Colonic mucosa (tissue), 4 donors: ENCODE measurements around the gene FFAR1. TPM values are rescaled to one million over a fixed set of nuclear protein-coding genes. Genes with fewer than 3 reads are reported as not detected.

Source experiments
- DNase-seq: peaks from one replicate; pipeline ENCODE4 v3.0.0-alpha.2; 2020
- H3K27ac ChIP-seq: fragments of 200-600 bp; one replicate; pipeline ENCODE4 v1.8.0; 2021
- H3K27me3 ChIP-seq: fragments of 200-600 bp; one replicate; pipeline ENCODE4 v1.8.0; 2021
- H3K36me3 ChIP-seq: fragments of 200-600 bp; one replicate; pipeline ENCODE4 v1.8.0; 2021
- H3K4me1 ChIP-seq: fragments of 200-600 bp; one replicate; pipeline ENCODE4 v1.8.0; 2021; ENCODE audit warnings: mild to moderate bottlenecking
- H3K4me3 ChIP-seq: fragments of 200-600 bp; one replicate; pipeline ENCODE4 v1.8.0; 2021
- H3K9ac ChIP-seq, 2 donors: one replicate each; pipeline ENCODE4 v1.7.0; 2013; ENCODE audit warnings: control low read depth in 2 of 2, low read depth in 2 of 2, low read length in 2 of 2
- H3K9me3 ChIP-seq: fragments of 200-600 bp; one replicate; pipeline ENCODE4 v1.8.0; 2021
- intact Hi-C: fragments of 100-400 bp; cut with DNase I; formaldehyde crosslinking; loops from one replicate; pipeline ENCODE4 v1.14.1; 2022
- total RNA-seq, 2 donors: library from RNA; stranded (reverse); fragmentation: NEBNext Ultra II Directional in 1 of 2; extraction: Animal tissue kit (Norgen Biotek cat#: 25700) in 1 of 2; gene quantifications; one replicate each; pipeline ENCODE4 v1.2.1, GENCODE V29; 2021
- TF ChIP-seq, protein P1 (sequence below): fragments of 200-600 bp; IDR thresholded peaks from one replicate; pipeline ENCODE4 v1.8.0; 2022; ENCODE audit warnings: antibody characterized with exemption, mild to moderate bottlenecking
- donor health status: healthy.
- donor health status: DM: no; HTN: no; CAD: no.
- donor health status: DM: no; HTN: no; CAD: no.

Gene FFAR1
- total RNA-seq, 2 donors from 2014 or later: not detected

DNA sequence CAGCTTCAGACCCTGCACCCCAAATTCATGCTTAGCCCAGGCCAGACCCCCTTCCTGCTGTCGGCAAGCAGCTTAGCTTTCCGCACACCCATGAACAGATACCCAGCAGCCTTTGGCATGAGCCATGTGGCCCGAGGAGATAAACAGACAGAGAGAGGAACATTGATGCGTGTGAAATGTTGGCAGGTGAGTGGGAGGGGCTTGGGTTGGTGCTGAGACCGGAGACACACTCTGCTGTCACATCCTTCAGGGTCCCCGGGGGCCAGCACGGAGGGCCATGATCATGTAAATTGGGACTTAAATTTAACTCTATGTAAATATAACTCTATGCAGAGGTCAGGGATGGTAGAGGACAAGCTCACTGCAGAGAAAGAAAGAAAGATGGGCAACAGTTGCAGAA lies 17.2 kb upstream of the FFAR1 start:
- Histone ChIP-seq H3K9ac (no peak overlapping the region), H3K27ac (no peak overlapping the region), H3K36me3 (no peaks in the 10 kb centered on the region), H3K4me3 (no peak overlapping the region), H3K9me3 (no peaks in the 10 kb centered on the region), H3K27me3 (no peaks in the 10 kb centered on the region), H3K4me1 (no peaks in the 10 kb centered on the region)
- intact Hi-C loops: no loop called here
- TF ChIP-seq, protein P1, sequence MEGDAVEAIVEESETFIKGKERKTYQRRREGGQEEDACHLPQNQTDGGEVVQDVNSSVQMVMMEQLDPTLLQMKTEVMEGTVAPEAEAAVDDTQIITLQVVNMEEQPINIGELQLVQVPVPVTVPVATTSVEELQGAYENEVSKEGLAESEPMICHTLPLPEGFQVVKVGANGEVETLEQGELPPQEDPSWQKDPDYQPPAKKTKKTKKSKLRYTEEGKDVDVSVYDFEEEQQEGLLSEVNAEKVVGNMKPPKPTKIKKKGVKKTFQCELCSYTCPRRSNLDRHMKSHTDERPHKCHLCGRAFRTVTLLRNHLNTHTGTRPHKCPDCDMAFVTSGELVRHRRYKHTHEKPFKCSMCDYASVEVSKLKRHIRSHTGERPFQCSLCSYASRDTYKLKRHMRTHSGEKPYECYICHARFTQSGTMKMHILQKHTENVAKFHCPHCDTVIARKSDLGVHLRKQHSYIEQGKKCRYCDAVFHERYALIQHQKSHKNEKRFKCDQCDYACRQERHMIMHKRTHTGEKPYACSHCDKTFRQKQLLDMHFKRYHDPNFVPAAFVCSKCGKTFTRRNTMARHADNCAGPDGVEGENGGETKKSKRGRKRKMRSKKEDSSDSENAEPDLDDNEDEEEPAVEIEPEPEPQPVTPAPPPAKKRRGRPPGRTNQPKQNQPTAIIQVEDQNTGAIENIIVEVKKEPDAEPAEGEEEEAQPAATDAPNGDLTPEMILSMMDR: no peak
- no peak for DNase-seq

DNA sequence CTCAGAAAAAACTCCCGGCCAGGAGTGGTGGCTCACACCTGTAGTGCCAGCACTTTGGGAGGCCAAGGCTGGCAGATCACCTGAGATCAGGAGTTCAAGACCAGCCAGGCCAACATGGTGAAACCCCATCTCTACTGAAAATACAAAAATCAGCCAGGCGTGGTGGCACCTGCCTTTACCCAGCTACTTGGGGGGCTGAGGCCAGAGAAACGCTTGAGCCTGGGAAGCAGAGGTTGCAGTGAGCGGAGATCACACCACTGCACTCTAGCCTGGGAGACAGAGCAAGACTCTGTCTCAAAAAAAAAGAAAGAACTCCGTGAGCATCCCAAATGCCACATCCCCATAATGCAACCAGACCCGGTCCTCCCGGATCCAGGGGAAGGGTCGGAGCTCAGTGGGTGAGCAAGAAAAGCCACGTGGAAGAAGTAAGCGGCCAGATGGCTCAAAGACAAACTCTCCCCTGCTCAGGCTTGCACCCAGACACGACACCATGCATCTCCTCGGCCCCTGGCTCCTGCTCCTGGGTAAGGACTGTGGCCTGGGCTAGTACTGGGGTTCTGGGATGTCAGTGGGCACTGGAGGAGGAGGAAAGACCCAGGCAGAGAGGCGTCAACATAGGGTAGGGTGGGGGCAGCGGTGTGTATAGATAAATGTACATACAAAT lies 16.0 kb upstream of the FFAR1 start:
- TF ChIP-seq, protein P1: no peak
- DNase-seq: no peak
- H3K27ac ChIP-seq: no peak overlapping the region
- H3K27me3 ChIP-seq: no peaks in the 10 kb centered on the region
- H3K4me1 ChIP-seq: no peaks in the 10 kb centered on the region
- intact Hi-C loops: no loop called here
- no peaks in the 10 kb centered on the region for H3K9me3 ChIP-seq
- no peaks in the 10 kb centered on the region for H3K36me3 ChIP-seq
- no peak overlapping the region for H3K4me3 ChIP-seq
- no peak overlapping the region for H3K9ac ChIP-seq

DNA sequence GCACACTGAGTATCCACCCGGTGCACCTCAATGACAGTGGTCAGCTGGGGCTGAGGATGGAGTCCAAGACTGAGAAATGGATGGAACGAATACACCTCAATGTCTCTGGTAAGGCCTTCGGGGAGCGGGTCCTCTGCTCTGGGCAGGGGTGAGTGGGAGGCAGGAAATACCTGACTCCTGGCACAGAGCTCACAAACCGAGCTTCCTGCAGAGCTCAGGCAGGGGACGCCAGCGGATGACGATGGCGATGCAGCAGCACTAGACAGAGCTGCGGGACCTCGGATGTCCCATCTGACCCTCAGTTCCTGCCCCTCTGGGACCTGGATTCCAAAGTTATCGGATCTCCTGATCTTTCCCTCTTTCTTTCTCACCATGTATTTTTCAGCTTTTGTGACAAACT lies 14.9 kb upstream of the FFAR1 start:
- Histone ChIP-seq H3K9ac (no peak overlapping the region), H3K27ac (no peak overlapping the region), H3K36me3 (no peaks in the 10 kb centered on the region), H3K27me3 (no peaks in the 10 kb centered on the region), H3K9me3 (no peaks in the 10 kb centered on the region), H3K4me3 (no peak overlapping the region), H3K4me1 (no peaks in the 10 kb centered on the region)
- TF ChIP-seq, protein P1: no peak
- intact Hi-C loops: no loop called here
- DNase-seq: no peak

DNA sequence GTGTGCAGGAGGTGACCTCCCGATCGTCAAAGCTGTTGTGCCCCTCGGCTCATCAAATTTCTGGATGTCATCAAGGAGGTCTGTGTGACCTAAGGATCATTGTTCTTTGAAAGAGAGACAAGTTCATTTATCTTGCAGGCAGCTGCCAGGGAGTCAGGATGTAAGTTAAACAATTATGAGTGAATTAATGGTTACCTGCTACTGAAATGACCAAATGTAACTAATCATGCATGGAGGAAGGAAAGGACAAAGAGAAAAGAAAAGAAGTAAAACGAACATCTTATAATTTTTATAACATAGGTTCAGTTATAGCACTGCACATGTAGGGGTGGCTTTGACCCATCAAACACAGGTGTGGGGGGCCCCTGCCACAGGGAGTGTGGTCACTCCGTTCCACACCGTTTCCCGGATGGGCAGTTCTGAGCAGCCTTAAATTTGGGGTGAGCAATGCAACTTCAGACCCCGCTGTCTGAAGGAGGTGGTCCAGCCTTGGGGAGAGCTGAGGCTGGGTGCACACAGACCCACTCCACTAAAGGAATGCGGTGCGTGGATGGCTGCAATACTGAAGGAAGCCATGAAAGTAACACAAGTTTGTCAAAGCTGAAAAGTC lies 13.5 kb upstream of the FFAR1 start:
- Histone ChIP-seq H3K9ac (no peak overlapping the region), H3K4me1 (no peaks in the 10 kb centered on the region), H3K36me3 (no peaks in the 10 kb centered on the region), H3K9me3 (no peaks in the 10 kb centered on the region), H3K4me3 (no peak overlapping the region), H3K27ac (no peak overlapping the region), H3K27me3 (no peaks in the 10 kb centered on the region)
- intact Hi-C loops: no loop called here
- DNase-seq: no peak
- TF ChIP-seq, protein P1: no peak

DNA sequence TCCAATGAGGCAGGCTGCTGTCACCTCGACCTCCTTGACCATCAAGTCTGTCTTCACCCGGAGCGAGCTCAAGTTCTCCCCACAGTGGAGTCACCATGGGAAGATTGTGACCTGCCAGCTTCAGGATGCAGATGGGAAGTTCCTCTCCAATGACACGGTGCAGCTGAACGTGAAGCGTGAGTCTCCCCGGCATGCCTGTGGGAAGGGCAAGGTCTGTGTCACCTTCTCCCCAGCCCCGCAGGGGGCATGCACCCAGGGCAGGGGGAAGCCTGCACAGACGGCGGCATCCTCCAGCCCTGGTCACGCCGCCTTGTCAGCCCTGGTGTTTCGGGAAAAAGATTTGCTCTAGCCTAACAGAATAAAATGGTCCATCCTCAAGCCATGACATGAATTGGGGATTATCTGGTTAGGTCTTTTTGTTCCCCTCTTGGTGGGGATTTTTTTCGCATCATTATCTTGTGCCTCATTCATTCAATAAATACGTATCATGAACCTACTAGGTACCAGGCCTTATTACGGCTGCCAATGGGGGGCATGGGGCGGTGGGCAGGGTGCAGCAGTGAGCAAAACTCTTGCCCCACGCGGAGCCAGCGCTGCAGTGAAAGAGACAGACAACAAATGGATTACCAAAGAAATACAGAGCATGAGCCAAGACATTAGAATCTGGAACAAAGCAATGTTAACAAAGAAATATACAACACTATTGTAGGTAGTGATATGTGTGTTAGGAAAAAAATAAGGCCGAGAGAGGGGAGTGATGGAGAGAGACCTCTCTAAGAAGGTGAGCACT lies 11.3 kb upstream of the FFAR1 start:
- no peak for DNase-seq
- H3K9me3 ChIP-seq: no peaks in the 10 kb centered on the region
- H3K4me3 ChIP-seq: no peak overlapping the region
- no peaks in the 10 kb centered on the region for H3K27me3 ChIP-seq
- intact Hi-C loops: no loop called here
- no peak overlapping the region for H3K27ac ChIP-seq
- no peaks in the 10 kb centered on the region for H3K4me1 ChIP-seq
- H3K9ac ChIP-seq: no peak overlapping the region
- TF ChIP-seq, protein P1: no peak
- H3K36me3 ChIP-seq: no peaks in the 10 kb centered on the region
